Loucy (cell line): Measurements from ENCODE around the gene SCN7A.

ENCODE experiments used
- CTCF ChIP-seq: fragments of 200-600 bp; sonication (generic); conservative IDR thresholded peaks from 2 replicates; pipeline ENCODE4 v1.5.1; 2014; ENCODE audit warnings: mild to moderate bottlenecking, antibody characterized with exemption, low read length
- EZH2phosphoT487 ChIP-seq: fragments of 200-600 bp; IDR thresholded peaks from 2 replicates; pipeline ENCODE4 v1.6.1; 2018; ENCODE audit warnings: antibody characterized with exemption, mild to moderate bottlenecking, moderate library complexity, borderline replicate concordance

- no peak for TF ChIP-seq CTCF
- no peak for TF ChIP-seq EZH2phosphoT487
Observed at GRCh38 chr2:166454006-166454595, 39.9 kb downstream of the SCN7A start.
